HCT116 (cell line): ENCODE data around the gene DDAH1. TPM values are rescaled to one million over a fixed set of nuclear protein-coding genes. Genes with fewer than 3 reads are reported as not detected.

ENCODE experiments used
- ATAC-seq: fragments of 200-7000 bp; cut with Tn5 transposase; 2 replicates; pipeline ENCODE4 v1.9.1; 2020; ENCODE audit warnings: mild to moderate bottlenecking, moderate library complexity
- BruUV-seq: library from RNA; stranded (reverse); fragments of 400-500 nt; replicated peaks from 2 replicates; lab custom pipeline; 2021; lab: Mats Ljungman, UMichigan
- CTCF ChIA-PET: fragments of 300-600 bp; sonication (Branson Sonifier 250); formaldehyde crosslinking; loops from one replicate; lab custom pipeline; 2021; ENCODE audit warnings: antibody characterized with exemption; lab: Charles Lee
- POLR2A ChIA-PET: fragments of 300-600, 350-600 bp; sonication (Branson Sonifier 250); formaldehyde crosslinking; loops from one replicate; lab custom pipeline; 2021; ENCODE audit warnings: antibody characterized with exemption; lab: Charles Lee
- RAD21 ChIA-PET, 2 experiments: fragments of 300-600 bp; sonication (Branson Sonifier 250); formaldehyde crosslinking; loops; one replicate each; lab custom pipeline; 2023; ENCODE audit warnings: low total read pairs in 2 of 2; ENCODE audit not compliant: uncharacterized antibody in 2 of 2, unreplicated experiment in 2 of 2, low non-redundant PET in 1 of 2; lab: Charles Lee
- DNase-seq: peaks from one replicate; pipeline ENCODE4 v3.0.0-alpha.2; 2010; ENCODE audit warnings: low read depth, low spot score
- H2AFZ ChIP-seq: fragments of 200-600 bp; shearing (Covaris generic), sonication (generic); 2 replicates; pipeline ENCODE4 v1.6.1; 2017; ENCODE audit warnings: low read depth, mixed run types, mixed read lengths, antibody characterized with exemption, low read length; ENCODE audit not compliant: poor library complexity, severe bottlenecking
- H3K27ac ChIP-seq: 2 replicates; pipeline ENCODE4 v1.5.1; 2012; ENCODE audit warnings: low read depth, low read length
- H3K27me3 ChIP-seq: fragments of 200-600 bp; sonication (generic); 2 replicates; pipeline ENCODE4 v1.6.1; 2016; ENCODE audit warnings: mixed run types, low read length, mixed read lengths; ENCODE audit not compliant: insufficient read depth
- H3K36me3 ChIP-seq, 2 experiments: fragments of 200-500 bp in 1 of 2; fragments of 200-600 bp in 1 of 2; sonication (Bioruptor generic) in 1 of 2; sonication (generic) in 1 of 2; 2 replicates each; pipeline versions ENCODE4 v1.5.1 to v1.6.1; 2014 to 2016; ENCODE audit warnings: low read length in 2 of 2, inconsistent platforms in 1 of 2, mixed read lengths in 1 of 2, mixed run types in 1 of 2; ENCODE audit not compliant: insufficient read depth in 2 of 2, control insufficient read depth in 1 of 2
- H3K4me1 ChIP-seq, 2 experiments: fragments of 200-600 bp in 1 of 2; sonication (generic) in 1 of 2; 2 replicates each; pipeline versions ENCODE4 v1.5.1 to v1.6.1; 2012 to 2017; ENCODE audit warnings: low read length in 2 of 2, inconsistent platforms in 1 of 2, mild to moderate bottlenecking in 1 of 2, mixed read lengths in 1 of 2, mixed run types in 1 of 2, moderate library complexity in 1 of 2; ENCODE audit not compliant: insufficient read depth in 2 of 2, control insufficient read depth in 1 of 2
- H3K4me2 ChIP-seq: fragments of 200-600 bp; sonication (generic); 2 replicates; pipeline ENCODE4 v1.6.1; 2017; ENCODE audit warnings: mixed run types, low read length, mixed read lengths
- H3K4me3 ChIP-seq, 2 experiments: fragments of 200-600 bp in 1 of 2; sonication (generic) in 1 of 2; replicated peaks in 1 of 2; 2 replicates each; pipeline ENCODE4 v1.5.1; 2011 to 2016; ENCODE audit warnings: low read length in 2 of 2, control low read depth in 1 of 2, low read depth in 1 of 2, mild to moderate bottlenecking in 1 of 2, mixed read lengths in 1 of 2, mixed run types in 1 of 2
- H3K79me2 ChIP-seq: fragments of 200-600 bp; sonication (generic); 2 replicates; pipeline ENCODE4 v1.6.1; 2017; ENCODE audit warnings: mild to moderate bottlenecking, mixed run types, low read length, moderate library complexity, mixed read lengths; ENCODE audit not compliant: insufficient read depth
- H3K9ac ChIP-seq: fragments of 200-600 bp; sonication (generic); 2 replicates; pipeline ENCODE4 v1.6.1; 2016; ENCODE audit warnings: low read length, mixed read lengths
- H3K9me2 ChIP-seq: fragments of 200-600 bp; sonication (generic), shearing (Covaris generic); 2 replicates; pipeline ENCODE4 v1.6.1; 2017; ENCODE audit warnings: mixed run types, mild to moderate bottlenecking, moderate library complexity; ENCODE audit not compliant: insufficient read depth
- H3K9me3 ChIP-seq, 2 experiments: fragments of 200-500 bp in 1 of 2; fragments of 200-600 bp in 1 of 2; sonication (Bioruptor generic) in 1 of 2; sonication (generic) in 1 of 2; 2 replicates each; pipeline ENCODE4 v1.6.1; 2014 to 2017; ENCODE audit warnings: low read length in 2 of 2, mixed read lengths in 2 of 2, inconsistent platforms in 1 of 2, low read depth in 1 of 2, mild to moderate bottlenecking in 1 of 2, mixed run types in 1 of 2, moderate library complexity in 1 of 2; ENCODE audit not compliant: control insufficient read depth in 1 of 2, insufficient read depth in 1 of 2
- H4K20me1 ChIP-seq: fragments of 200-600 bp; sonication (generic), shearing (Covaris generic); 2 replicates; pipeline ENCODE4 v1.6.1; 2017; ENCODE audit warnings: mixed run types, mild to moderate bottlenecking, moderate library complexity; ENCODE audit not compliant: insufficient read depth
- CBX3 ChIP-seq: IDR thresholded peaks from 2 replicates; pipeline ENCODE4 v1.6.1; 2012; ENCODE audit warnings: low read depth
- EGR1 ChIP-seq: IDR thresholded peaks from 2 replicates; pipeline ENCODE4 v1.6.1; 2012; ENCODE audit warnings: low read depth
- FOSL1 ChIP-seq: IDR thresholded peaks from 2 replicates; pipeline ENCODE4 v1.6.1; 2012; ENCODE audit warnings: low read depth
- POLR2AphosphoS5 ChIP-seq: IDR thresholded peaks from 2 replicates; pipeline ENCODE4 v1.6.1; 2011; ENCODE audit warnings: mild to moderate bottlenecking, low read depth, low read length, moderate library complexity
- RAD21 ChIP-seq: IDR thresholded peaks from 2 replicates; pipeline ENCODE4 v1.6.1; 2012; ENCODE audit warnings: low read depth, mild to moderate bottlenecking
- ZNF274 ChIP-seq: fragments of 200-500 bp; sonication (Bioruptor generic); IDR thresholded peaks from 2 replicates; pipeline ENCODE4 v1.6.1; 2014; ENCODE audit warnings: mild to moderate bottlenecking, low read depth, low read length, inconsistent platforms
- intact Hi-C: fragments of 100-400 bp; cut with micrococcal nuclease; formaldehyde crosslinking; loops from 2 replicates; pipeline ENCODE4 v1.10.0; 2022
- total RNA-seq: library from RNA; stranded (reverse); gene quantifications from one replicate; pipeline ENCODE4 v1.2.1, GENCODE V29; 2021; ENCODE audit not compliant: unreplicated experiment
- TF ChIP-seq, protein P1 (sequence below): IDR thresholded peaks from 2 replicates; pipeline ENCODE4 v1.6.1; 2012

Gene DDAH1
- total RNA-seq, 1 experiment from 2014 or later, result 16.6 TPM

DNA sequence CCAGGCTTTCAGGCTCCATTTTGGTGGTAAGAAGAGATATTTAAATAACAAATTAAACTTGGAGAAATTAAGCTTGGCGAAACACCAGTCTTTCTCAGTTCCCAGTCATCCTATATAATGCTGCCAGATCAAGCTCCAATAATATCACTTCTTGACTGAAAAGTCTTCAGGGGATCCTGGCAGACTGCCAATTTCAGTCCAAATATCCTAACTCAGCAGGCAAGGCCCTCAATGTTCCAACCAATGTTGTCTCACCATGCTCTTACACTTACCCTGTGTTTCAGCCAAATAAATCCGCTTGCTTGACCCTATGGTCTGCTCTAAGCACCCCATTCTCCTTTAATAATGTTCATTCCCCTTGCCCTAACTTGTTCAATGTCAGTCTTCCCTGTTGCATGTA is 148.6 kb downstream of the DDAH1 start:
- DNase-seq (no peak), ATAC-seq (no peak)
- Histone ChIP-seq H3K4me2 (no peak overlapping the region), H3K79me2 (no peaks in the 10 kb centered on the region), H3K27ac (no peak overlapping the region), H3K4me3 (no peak overlapping the region), H3K9me2 (no peaks in the 10 kb centered on the region), H3K4me1 (peaks cover 21 to 45% of the 10 kb centered on the region in 2 experiments), H3K27me3 (no peaks in the 10 kb centered on the region), H3K9me3 (no peaks in the 10 kb centered on the region), H3K9ac (no peak overlapping the region), H4K20me1 (no peaks in the 10 kb centered on the region), H3K36me3 (no peaks in the 10 kb centered on the region), H2AFZ (no peak overlapping the region)
- CTCF ChIA-PET, result no interaction called here
- POLR2A ChIA-PET, result no interaction called here
- RAD21 ChIA-PET, result no interaction called here
- intact Hi-C loops, result no loop called here
- no TSS peak for BruUV-seq
- TF ChIP-seq ZNF274 (no peak), RAD21 (no peak), CBX3 (no peak), EGR1 (no peak)

DNA sequence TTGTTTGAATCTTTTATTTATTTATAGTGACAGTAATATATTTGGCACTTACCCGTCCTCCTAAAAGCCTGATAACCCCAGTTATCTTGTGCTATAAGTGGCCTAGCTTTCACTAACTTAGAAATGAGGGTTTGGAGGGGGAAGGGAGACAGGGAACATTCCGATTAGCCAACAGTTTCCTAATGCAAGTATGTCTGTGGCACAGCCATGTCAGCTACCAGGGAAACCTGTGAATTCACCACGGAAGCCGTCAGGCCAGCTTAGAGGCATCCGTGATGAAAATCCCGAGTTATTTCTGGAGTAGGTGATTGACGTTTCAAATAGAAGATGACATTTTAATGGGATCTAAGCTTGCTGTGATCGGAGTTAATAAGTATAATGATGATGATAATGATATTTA is 149.2 kb downstream of the DDAH1 start:
- Histone ChIP-seq H3K9me3 (no peaks in the 10 kb centered on the region), H4K20me1 (no peaks in the 10 kb centered on the region), H2AFZ (no peak overlapping the region), H3K9ac (no peak overlapping the region), H3K79me2 (no peaks in the 10 kb centered on the region), H3K4me2 (no peak overlapping the region), H3K36me3 (no peaks in the 10 kb centered on the region), H3K4me1 (peaks cover 21 to 41% of the 10 kb centered on the region in 2 experiments), H3K27me3 (no peaks in the 10 kb centered on the region), H3K4me3 (no peak overlapping the region), H3K27ac (no peak overlapping the region), H3K9me2 (no peaks in the 10 kb centered on the region)
- RAD21 ChIA-PET, result no interaction called here
- intact Hi-C loops, result no loop called here
- ATAC-seq, result no peak
- no TSS peak for BruUV-seq
- POLR2A ChIA-PET, result interaction anchor here (1.2 kb wide), 1 partner anchor 290 kb away, joined by 3 read pairs; no protein-coding TSS in a partner anchor
- TF ChIP-seq FOSL1 (no peak), POLR2AphosphoS5 (no peak)
- TF ChIP-seq, protein P1, sequence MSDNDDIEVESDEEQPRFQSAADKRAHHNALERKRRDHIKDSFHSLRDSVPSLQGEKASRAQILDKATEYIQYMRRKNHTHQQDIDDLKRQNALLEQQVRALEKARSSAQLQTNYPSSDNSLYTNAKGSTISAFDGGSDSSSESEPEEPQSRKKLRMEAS, result no peak
- DNase-seq, result no peak
- CTCF ChIA-PET, result no interaction called here
